NK-92 (cell line): ENCODE results near the gene PFAS.

Source experiments
- DNase-seq: peaks from one replicate; lab custom pipeline; 2025; ENCODE audit not compliant: unreplicated experiment; lab: John Stamatoyannopoulos, UW

The PFAS gene

GRCh38 chr17:8267480-8268147, 18.5 kb downstream of the PFAS start:
- no peak for DNase-seq

- DNase-seq: no peak
These were observed 19.6 kb downstream of the PFAS start for GRCh38 chr17:8268550-8269298.

GRCh38 chr17:8272421-8272820, 23.3 kb downstream of the PFAS start:
- no peak for DNase-seq

- no peak for DNase-seq
These were observed 24.9 kb downstream of the PFAS start for GRCh38 chr17:8273884-8274444.

GRCh38 chr17:8274816-8275215, 25.7 kb downstream of the PFAS start:
- no peak for DNase-seq

GRCh38 chr17:8275421-8276290, 26.6 kb downstream of the PFAS start:
- DNase-seq: no peak

- DNase-seq: no peak
These were observed 28.2 kb downstream of the PFAS start for GRCh38 chr17:8277317-8277716.

- no peak for DNase-seq
These were observed 33.3 kb downstream of the PFAS start for GRCh38 chr17:8282345-8282744.

- no peak for DNase-seq
These were observed 34.3 kb downstream of the PFAS start for GRCh38 chr17:8283356-8283755.

GRCh38 chr17:8284126-8284525, 35.0 kb downstream of the PFAS start:
- no peak for DNase-seq

- DNase-seq: no peak
These were observed 36.4 kb downstream of the PFAS start for GRCh38 chr17:8285270-8286181.

GRCh38 chr17:8287651-8288335, 38.7 kb downstream of the PFAS start:
- no peak for DNase-seq

- no peak for DNase-seq
These were observed 39.4 kb downstream of the PFAS start, which contains the start of gene RANGRF for GRCh38 chr17:8288336-8289102. Gene RANGRF, plus strand, starts transcription at chr17:8288670. Its CDS starts 119 bp downstream, at chr17:8288789.

- no peak for DNase-seq
These were observed 40.0 kb downstream of the PFAS start for GRCh38 chr17:8289103-8289397.

GRCh38 chr17:8290043-8290442, 41.0 kb downstream of the PFAS start:
- DNase-seq: no peak

- no peak for DNase-seq
These were observed 43.7 kb downstream of the PFAS start for GRCh38 chr17:8292639-8293395.

GRCh38 chr17:8294361-8294760, 45.3 kb downstream of the PFAS start:
- DNase-seq: no peak

GRCh38 chr17:8294814-8295316, 45.8 kb downstream of the PFAS start:
- DNase-seq: no peak
